Mesendoderm (in vitro differentiated cells): ENCODE results near the gene NEURL1B.

Experiments
- DNase-seq: peaks from one replicate; pipeline ENCODE4 v3.0.0; 2013
- H2AK5ac ChIP-seq: 2 replicates; pipeline ENCODE4 v1.6.1; 2013; ENCODE audit warnings: low read length, inconsistent platforms
- H2BK120ac ChIP-seq: 2 replicates; pipeline ENCODE4 v1.6.1; 2013; ENCODE audit warnings: low read depth, mild to moderate bottlenecking, low read length, moderate library complexity, mixed read lengths
- H2BK15ac ChIP-seq: replicated peaks from 2 replicates; pipeline ENCODE4 v1.6.1; 2013; ENCODE audit warnings: low read depth, mild to moderate bottlenecking, moderate library complexity
- H2BK5ac ChIP-seq: 2 replicates; pipeline ENCODE4 v1.6.1; 2013; ENCODE audit warnings: low read length, inconsistent platforms
- H3K18ac ChIP-seq: 2 replicates; pipeline ENCODE4 v1.6.1; 2013; ENCODE audit warnings: mild to moderate bottlenecking, low read length, mixed read lengths
- H3K23ac ChIP-seq: one replicate; pipeline ENCODE4 v1.6.1; 2013; ENCODE audit warnings: low read length
- H3K27ac ChIP-seq: 2 replicates; pipeline ENCODE4 v1.5.1; 2013; ENCODE audit warnings: low read depth, mild to moderate bottlenecking, inconsistent platforms, low read length, moderate library complexity
- H3K27me3 ChIP-seq: 2 replicates; pipeline ENCODE4 v1.6.1; 2013; ENCODE audit warnings: low read length, control low read depth, mild to moderate bottlenecking, inconsistent platforms; ENCODE audit not compliant: insufficient read depth, poor library complexity
- H3K36me3 ChIP-seq: 2 replicates; pipeline ENCODE4 v1.6.1; 2013; ENCODE audit warnings: low read length, inconsistent platforms; ENCODE audit not compliant: control insufficient read depth, insufficient read depth
- H3K4ac ChIP-seq: one replicate; pipeline ENCODE4 v1.6.1; 2013; ENCODE audit warnings: low read depth, mild to moderate bottlenecking, low read length, moderate library complexity
- H3K4me1 ChIP-seq: 2 replicates; pipeline ENCODE4 v1.6.1; 2013; ENCODE audit warnings: low read depth, low read length, inconsistent platforms; ENCODE audit not compliant: control insufficient read depth
- H3K4me2 ChIP-seq: 2 replicates; pipeline ENCODE4 v1.6.1; 2013; ENCODE audit warnings: low read length
- H3K4me3 ChIP-seq: 2 replicates; pipeline ENCODE4 v1.5.1; 2013; ENCODE audit warnings: mild to moderate bottlenecking, low read length
- H3K56ac ChIP-seq: one replicate; pipeline ENCODE4 v1.6.1; 2013; ENCODE audit warnings: low read length
- H3K79me1 ChIP-seq: 2 replicates; pipeline ENCODE4 v1.6.1; 2013; ENCODE audit warnings: low read length, inconsistent platforms
- H3K79me2 ChIP-seq: 2 replicates; pipeline ENCODE4 v1.6.1; 2013; ENCODE audit warnings: mild to moderate bottlenecking, low read length; ENCODE audit not compliant: control insufficient read depth, insufficient read depth
- H3K9ac ChIP-seq: 2 replicates; pipeline ENCODE4 v1.6.1; 2013; ENCODE audit warnings: low read length, inconsistent platforms
- H4K5ac ChIP-seq: one replicate; pipeline ENCODE4 v1.6.1; 2013; ENCODE audit warnings: low read length
- H4K8ac ChIP-seq: one replicate; pipeline ENCODE4 v1.6.1; 2013; ENCODE audit warnings: low read depth, mild to moderate bottlenecking, control low read depth, low read length, moderate library complexity
- WGBS: extraction: QIAGEN DNeasy Blood & Tissue Kit; methylation state at CpG from one replicate; pipeline ENCODE4 v1.1.7; 2013; ENCODE audit warnings: low lambda C conversion rate, missing lambda C conversion rate; ENCODE audit not compliant: insufficient coverage; ENCODE audit errors: extremely low coverage; 5-methylcytosine and 5-hydroxymethylcytosine counted together

The NEURL1B gene

DNA sequence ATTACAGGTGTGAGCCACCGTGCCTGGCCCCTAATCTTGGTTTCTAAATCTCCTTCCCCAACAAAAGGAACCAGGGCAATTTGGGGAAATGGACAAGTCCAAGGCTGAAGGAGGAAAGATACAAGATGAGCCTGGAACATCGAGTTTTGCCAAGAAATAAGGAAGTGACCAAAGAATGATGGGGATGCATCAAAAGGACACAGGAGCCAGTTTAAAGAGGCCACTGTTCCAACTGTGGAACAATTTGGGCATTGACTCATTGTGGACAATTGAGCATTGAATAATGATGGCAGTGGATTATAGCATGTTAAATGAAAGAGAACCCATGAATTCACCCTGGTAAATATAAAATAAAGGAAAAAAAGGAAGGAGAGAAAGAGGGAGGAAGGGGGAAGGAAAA lies 82.4 kb downstream of the NEURL1B start:
- Histone ChIP-seq H3K9ac (no peak overlapping the region), H3K27me3 (peaks cover 8% of the 10 kb centered on the region), H3K18ac (no peak overlapping the region), H4K8ac (no peak overlapping the region), H3K4ac (no peak overlapping the region), H2AK5ac (no peak overlapping the region), H4K5ac (no peak overlapping the region), H2BK120ac (no peak overlapping the region), H3K36me3 (no peaks in the 10 kb centered on the region), H3K4me2 (no peak overlapping the region), H3K79me1 (no peaks in the 10 kb centered on the region), H2BK5ac (no peak overlapping the region), H3K27ac (no peak overlapping the region), H3K56ac (no peak overlapping the region), H3K79me2 (no peaks in the 10 kb centered on the region), H3K23ac (no peak overlapping the region), H3K4me1 (peaks cover 7% of the 10 kb centered on the region), H3K4me3 (no peak overlapping the region), H2BK15ac (no peak overlapping the region)
- no peak for DNase-seq
- no CpG with 5 or more reads among the region's 2 CpGs for WGBS

DNA sequence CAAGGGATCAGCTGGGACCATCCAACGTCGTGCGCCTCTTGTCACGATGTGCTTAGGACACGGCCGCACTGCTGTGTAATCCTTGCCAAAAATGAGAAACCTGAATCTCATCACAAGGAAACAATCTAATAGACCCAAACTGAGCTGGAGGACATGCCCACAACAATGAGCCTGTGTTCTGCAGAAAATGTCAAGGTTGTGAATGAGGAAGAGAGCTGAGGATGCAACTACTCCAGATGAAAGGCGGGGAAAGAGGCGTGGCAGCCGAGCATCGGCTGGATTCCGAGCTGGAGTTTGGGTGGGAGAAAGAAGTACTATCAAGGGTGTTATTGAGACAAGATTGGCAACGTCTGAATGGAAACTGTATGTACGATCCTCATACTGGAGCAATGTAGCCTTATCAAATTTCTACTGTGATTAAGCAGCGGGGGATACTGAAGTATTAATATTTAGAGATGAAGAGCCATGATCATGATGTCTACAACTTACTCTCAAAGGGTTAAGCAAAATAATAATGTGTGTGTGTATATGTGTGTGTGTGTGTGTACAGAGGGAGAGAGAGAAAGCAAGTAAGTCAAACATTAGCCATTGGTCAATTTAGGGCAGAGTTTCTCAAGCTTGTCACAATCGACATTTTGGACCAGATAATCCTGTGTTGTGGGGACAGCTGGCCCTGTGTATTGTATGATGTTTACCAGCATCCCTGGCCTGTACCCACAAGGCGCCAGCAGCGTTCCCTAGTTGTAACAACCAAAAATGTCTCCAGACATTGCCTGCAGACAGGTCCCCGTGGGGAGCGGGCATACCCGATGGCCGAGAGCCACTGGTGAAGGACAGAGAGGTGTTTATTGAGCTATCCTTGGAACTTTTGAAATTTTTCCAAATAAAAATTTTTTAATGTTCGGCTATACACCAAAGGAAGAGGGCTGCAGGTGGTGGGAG lies 83.5 kb downstream of the NEURL1B start:
- H3K4me1 ChIP-seq: peaks cover 7% of the 10 kb centered on the region
- no peak overlapping the region for H2BK15ac ChIP-seq
- H3K79me1 ChIP-seq: no peaks in the 10 kb centered on the region
- no peak overlapping the region for H3K4ac ChIP-seq
- no peak overlapping the region for H4K5ac ChIP-seq
- no peak overlapping the region for H3K27ac ChIP-seq
- WGBS: no CpG with 5 or more reads among the region's 22 CpGs
- DNase-seq: no peak
- H3K4me3 ChIP-seq: no peak overlapping the region
- H2AK5ac ChIP-seq: no peak overlapping the region
- no peaks in the 10 kb centered on the region for H3K79me2 ChIP-seq
- no peak overlapping the region for H2BK5ac ChIP-seq
- no peaks in the 10 kb centered on the region for H3K36me3 ChIP-seq
- no peak overlapping the region for H2BK120ac ChIP-seq
- H3K18ac ChIP-seq: no peak overlapping the region
- peaks cover 8% of the 10 kb centered on the region for H3K27me3 ChIP-seq
- H3K4me2 ChIP-seq: no peak overlapping the region
- no peak overlapping the region for H3K23ac ChIP-seq
- H3K9ac ChIP-seq: no peak overlapping the region
- no peak overlapping the region for H4K8ac ChIP-seq
- H3K56ac ChIP-seq: no peak overlapping the region

DNA sequence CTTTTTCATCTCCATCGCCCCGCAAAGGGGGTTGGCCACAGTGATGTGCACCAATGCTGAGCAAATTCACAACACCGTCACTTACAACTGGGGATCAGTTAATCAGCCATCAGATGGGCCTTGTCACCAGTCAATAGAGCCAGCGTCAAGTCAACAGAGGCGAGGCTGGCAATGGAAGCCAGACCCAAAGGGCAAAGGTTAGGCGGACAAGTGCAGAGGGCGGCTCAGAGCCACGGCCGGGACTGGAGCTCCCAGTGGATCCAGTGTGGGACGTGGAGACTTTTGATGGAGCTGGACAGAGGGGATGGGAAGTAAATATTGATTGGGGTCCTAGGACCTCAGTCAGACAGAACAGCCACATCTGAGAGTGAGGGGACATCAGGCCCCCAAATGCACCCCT lies 84.2 kb downstream of the NEURL1B start:
- Histone ChIP-seq H3K79me1 (no peaks in the 10 kb centered on the region), H3K27me3 (peaks cover 8% of the 10 kb centered on the region), H3K4me3 (no peak overlapping the region), H3K56ac (no peak overlapping the region), H2BK120ac (no peak overlapping the region), H4K8ac (no peak overlapping the region), H3K4me2 (no peak overlapping the region), H2BK5ac (no peak overlapping the region), H3K4ac (no peak overlapping the region), H3K23ac (no peak overlapping the region), H3K9ac (no peak overlapping the region), H2BK15ac (no peak overlapping the region), H2AK5ac (no peak overlapping the region), H3K79me2 (no peaks in the 10 kb centered on the region), H3K18ac (no peak overlapping the region), H3K27ac (no peak overlapping the region), H4K5ac (no peak overlapping the region), H3K36me3 (no peaks in the 10 kb centered on the region), H3K4me1 (peaks cover 7% of the 10 kb centered on the region)
- WGBS: no CpG with 5 or more reads among the region's 10 CpGs
- no peak for DNase-seq

DNA sequence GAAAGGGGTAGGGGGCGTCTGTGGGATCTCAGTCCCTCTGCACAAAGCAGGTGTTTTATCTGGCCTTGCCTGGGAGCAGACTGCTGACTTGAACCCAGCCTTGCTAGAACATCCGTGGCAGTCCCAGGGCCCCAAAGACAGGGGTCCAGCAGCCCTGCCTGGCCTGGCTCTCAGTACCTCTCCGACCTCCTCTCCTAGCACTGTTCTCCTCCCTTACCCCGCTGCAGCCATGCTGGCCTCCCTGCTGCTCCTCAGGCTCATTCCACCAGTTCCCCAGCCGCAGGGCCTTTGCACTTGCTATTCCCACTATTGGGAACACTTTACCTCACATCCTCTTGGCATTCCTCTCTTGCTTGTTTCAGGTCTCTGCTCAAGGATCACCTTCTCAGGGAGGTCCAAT lies 84.7 kb downstream of the NEURL1B start:
- Histone ChIP-seq H2AK5ac (no peak overlapping the region), H2BK15ac (no peak overlapping the region), H2BK5ac (no peak overlapping the region), H3K4me2 (no peak overlapping the region), H3K9ac (no peak overlapping the region), H3K36me3 (no peaks in the 10 kb centered on the region), H3K56ac (no peak overlapping the region), H3K4me3 (no peak overlapping the region), H3K27ac (no peak overlapping the region), H3K4ac (no peak overlapping the region), H3K79me1 (no peaks in the 10 kb centered on the region), H3K4me1 (peaks cover 7% of the 10 kb centered on the region), H3K23ac (no peak overlapping the region), H3K27me3 (peaks cover 3% of the 10 kb centered on the region), H2BK120ac (no peak overlapping the region), H4K5ac (no peak overlapping the region), H3K18ac (no peak overlapping the region), H3K79me2 (no peaks in the 10 kb centered on the region), H4K8ac (no peak overlapping the region)
- no CpG with 5 or more reads among the region's 5 CpGs for WGBS
- DNase-seq: no peak

DNA sequence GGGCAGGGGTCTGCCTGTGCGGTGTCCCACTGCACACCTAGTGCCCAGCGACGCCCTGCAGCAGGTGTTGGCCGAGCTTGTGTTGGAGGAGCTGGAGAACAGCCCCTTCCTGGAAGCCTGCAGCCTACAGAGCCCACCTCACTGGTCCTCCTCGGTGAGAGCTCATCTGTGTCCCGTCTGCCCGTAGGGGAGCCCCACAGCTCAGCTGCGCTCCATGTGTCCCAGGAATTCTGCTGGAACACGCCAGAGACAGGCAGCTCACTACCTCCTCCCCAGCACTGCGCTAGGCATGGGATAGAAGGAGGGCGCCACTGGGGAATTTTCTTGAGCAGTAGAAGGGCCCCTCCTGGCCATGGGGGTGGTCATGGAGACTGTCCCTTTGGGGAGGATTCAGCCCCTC lies 85.9 kb downstream of the NEURL1B start:
- no peak overlapping the region for H3K4ac ChIP-seq
- no peak overlapping the region for H2BK120ac ChIP-seq
- H3K4me3 ChIP-seq: no peak overlapping the region
- WGBS: no CpG with 5 or more reads among the region's 11 CpGs
- H2AK5ac ChIP-seq: no peak overlapping the region
- DNase-seq: no peak
- H2BK15ac ChIP-seq: no peak overlapping the region
- no peaks in the 10 kb centered on the region for H3K36me3 ChIP-seq
- no peak overlapping the region for H3K4me2 ChIP-seq
- peaks cover 6% of the 10 kb centered on the region for H3K4me1 ChIP-seq
- H3K18ac ChIP-seq: no peak overlapping the region
- H3K27ac ChIP-seq: no peak overlapping the region
- no peaks in the 10 kb centered on the region for H3K79me1 ChIP-seq
- H3K9ac ChIP-seq: no peak overlapping the region
- H4K8ac ChIP-seq: no peak overlapping the region
- no peaks in the 10 kb centered on the region for H3K27me3 ChIP-seq
- H4K5ac ChIP-seq: no peak overlapping the region
- no peak overlapping the region for H3K56ac ChIP-seq
- H3K79me2 ChIP-seq: no peaks in the 10 kb centered on the region
- H3K23ac ChIP-seq: no peak overlapping the region
- H2BK5ac ChIP-seq: no peak overlapping the region

DNA sequence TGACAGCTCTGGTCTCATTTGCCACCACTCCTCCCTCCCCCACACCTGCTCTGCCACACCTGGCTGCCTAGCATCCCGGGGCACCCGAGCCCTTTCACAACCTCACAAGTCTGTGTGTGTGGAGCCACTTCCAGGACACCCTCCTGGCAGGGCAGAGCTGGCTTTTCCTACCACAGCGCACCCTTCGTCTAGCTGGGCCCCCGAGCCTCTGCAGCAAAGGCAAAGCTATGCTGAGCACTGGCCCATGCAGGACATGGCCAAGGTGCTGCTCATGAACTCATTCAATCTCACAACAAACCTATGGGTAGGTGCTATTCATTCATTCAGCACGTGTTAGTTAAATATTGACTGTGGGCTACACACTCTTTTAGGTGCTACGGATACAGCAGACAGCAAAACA lies 86.5 kb downstream of the NEURL1B start:
- no peak for DNase-seq
- H2BK5ac ChIP-seq: no peak overlapping the region
- WGBS: no CpG with 5 or more reads among the region's 7 CpGs
- no peaks in the 10 kb centered on the region for H3K79me2 ChIP-seq
- H3K79me1 ChIP-seq: no peaks in the 10 kb centered on the region
- H3K4me2 ChIP-seq: no peak overlapping the region
- no peak overlapping the region for H3K56ac ChIP-seq
- H4K8ac ChIP-seq: no peak overlapping the region
- H4K5ac ChIP-seq: no peak overlapping the region
- no peak overlapping the region for H3K4me3 ChIP-seq
- peaks cover 4% of the 10 kb centered on the region for H3K4me1 ChIP-seq
- no peaks in the 10 kb centered on the region for H3K27me3 ChIP-seq
- no peak overlapping the region for H3K27ac ChIP-seq
- H2BK15ac ChIP-seq: no peak overlapping the region
- H3K4ac ChIP-seq: no peak overlapping the region
- H3K23ac ChIP-seq: no peak overlapping the region
- H2BK120ac ChIP-seq: no peak overlapping the region
- H3K36me3 ChIP-seq: no peaks in the 10 kb centered on the region
- no peak overlapping the region for H3K18ac ChIP-seq
- H3K9ac ChIP-seq: no peak overlapping the region
- no peak overlapping the region for H2AK5ac ChIP-seq
